ENCODE results near the gene RABEP1.
"Not testable (repeated sequence)": the region's sequence is repeated elsewhere in the genome, so short reads cannot be mapped to it uniquely, and the experiment has no call there.

RABEP1 gene

GRCh38 chr17:5281814-5282641, at the start of gene RABEP1:
Gene RABEP1 (plus strand): TSS chr17:5282284. CDS start chr17:5282487, 203 bp downstream.
- peak; percentile 97 for DNase-seq (ENCODE audit: low read depth)
- TF ChIP-seq CTCF (IDR thresholded peaks at IDR 0.05; ENCODE audit: insufficient read depth, low read depth, low read length, missing control alignments): peak; percentile 15
- H3K4me3 ChIP-seq (ENCODE audit: low read depth, low read length): peak within 1 kb of the TSS; percentile 97

- peak overlapping the region; percentile 73 for H3K4me3 ChIP-seq (ENCODE audit: low read depth, low read length)
- not testable (repeated sequence) for DNase-seq (ENCODE audit: low read depth)
Measured at GRCh38 chr17:5233492-5233891, 48.6 kb upstream of the RABEP1 start.

GRCh38 chr17:5234645-5235576, 47.2 kb upstream of the RABEP1 start, which contains the start of gene SCIMP:
Gene SCIMP (minus strand): TSS chr17:5234860. CDS start chr17:5234755, 105 bp downstream.
- peak within 1 kb of the TSS; percentile 73 for H3K4me3 ChIP-seq (ENCODE audit: low read depth, low read length)

GRCh38 chr17:5236938-5237540, 45.0 kb upstream of the RABEP1 start:
- no peak for DNase-seq (ENCODE audit: low read depth)
- TF ChIP-seq CTCF (IDR thresholded peaks at IDR 0.05; ENCODE audit: insufficient read depth, low read depth, low read length, missing control alignments): no peak
- peak overlapping the region; percentile 73 for H3K4me3 ChIP-seq (ENCODE audit: low read depth, low read length)

More at GRCh38 chr17:5234645-5235576, 47.2 kb upstream of the RABEP1 start, which contains the start of gene SCIMP:
- peak; percentile 91 for DNase-seq (ENCODE audit: low read depth)
- no peak for TF ChIP-seq CTCF (IDR thresholded peaks at IDR 0.05; ENCODE audit: insufficient read depth, low read depth, low read length, missing control alignments)

- peak; percentile 83 for TF ChIP-seq CTCF (IDR thresholded peaks at IDR 0.05; ENCODE audit: insufficient read depth, low read depth, low read length, missing control alignments)
- peak; percentile 96 for DNase-seq (ENCODE audit: low read depth)
- H3K4me3 ChIP-seq (ENCODE audit: low read depth, low read length): peak overlapping the region; percentile 73
Measured at GRCh38 chr17:5237541-5238016, 44.5 kb upstream of the RABEP1 start.

- no peak for TF ChIP-seq CTCF (IDR thresholded peaks at IDR 0.05; ENCODE audit: insufficient read depth, low read depth, low read length, missing control alignments)
- H3K4me3 ChIP-seq (ENCODE audit: low read depth, low read length): no peak overlapping the region
- peak; percentile 27 for DNase-seq (ENCODE audit: low read depth)
Measured at GRCh38 chr17:5238333-5238732, 43.8 kb upstream of the RABEP1 start.

- H3K4me3 ChIP-seq (ENCODE audit: low read depth, low read length); DNase-seq (ENCODE audit: low read depth): not testable (repeated sequence)
Measured at GRCh38 chr17:5239769-5240168, 42.3 kb upstream of the RABEP1 start.

Measured in GM12865 (cell line).